HG03558 (cell line): ENCODE measurements around the gene NPLOC4.

Experiments
- ATAC-seq: cut with Tn5 transposase; IDR thresholded peaks from one replicate; pipeline ENCODE4 v1.9.1; 2021; ENCODE audit warnings: moderate number of reproducible peaks; ENCODE audit not compliant: unreplicated experiment; ENCODE audit errors: extremely low read depth

NPLOC4 gene

GRCh38 chr17:81553018-81553615, 83.8 kb downstream of the NPLOC4 start:
- no peak for ATAC-seq

- ATAC-seq, result no peak
Observed at GRCh38 chr17:81552244-81553017, 84.5 kb downstream of the NPLOC4 start, which contains the start of gene FAAP100. Gene FAAP100, minus strand, starts transcription at chr17:81552353. Its CDS starts 23 bp downstream, at chr17:81552330.

- ATAC-seq, result no peak
Observed at GRCh38 chr17:81551458-81552243, 85.3 kb downstream of the NPLOC4 start.

GRCh38 chr17:81550830-81551457, 86.0 kb downstream of the NPLOC4 start:
- no peak for ATAC-seq

- no peak for ATAC-seq
Observed at GRCh38 chr17:81550285-81550684, 86.6 kb downstream of the NPLOC4 start.

GRCh38 chr17:81549826-81550225, 87.1 kb downstream of the NPLOC4 start:
- no peak for ATAC-seq

- ATAC-seq, result no peak
Observed at GRCh38 chr17:81549031-81549557, 87.8 kb downstream of the NPLOC4 start.

- ATAC-seq, result no peak
Observed at GRCh38 chr17:81547614-81547982, 89.3 kb downstream of the NPLOC4 start.

GRCh38 chr17:81546906-81547613, 89.9 kb downstream of the NPLOC4 start:
- no peak for ATAC-seq

- no peak for ATAC-seq
Observed at GRCh38 chr17:81545160-81545949, 91.6 kb downstream of the NPLOC4 start.

GRCh38 chr17:81544281-81544974, 92.5 kb downstream of the NPLOC4 start:
- no peak for ATAC-seq

GRCh38 chr17:81543756-81544155, 93.2 kb downstream of the NPLOC4 start:
- no peak for ATAC-seq

- no peak for ATAC-seq
Observed at GRCh38 chr17:81543339-81543675, 93.6 kb downstream of the NPLOC4 start.

- no peak for ATAC-seq
Observed at GRCh38 chr17:81542431-81543338, 94.2 kb downstream of the NPLOC4 start.

GRCh38 chr17:81541123-81541522, 95.8 kb downstream of the NPLOC4 start:
- ATAC-seq, result no peak

- ATAC-seq, result no peak
Observed at GRCh38 chr17:81540676-81541027, 96.3 kb downstream of the NPLOC4 start.

GRCh38 chr17:81539961-81540675, 96.8 kb downstream of the NPLOC4 start:
- ATAC-seq, result no peak
